Endodermal cell (in vitro differentiated cells): ENCODE measurements around the gene CUL5. TPM values are rescaled to one million over a fixed set of nuclear protein-coding genes. Genes with fewer than 3 reads are reported as not detected.

Source experiments
- DNase-seq: peaks from one replicate; pipeline ENCODE4 v3.0.0-alpha.2; 2017
- H3K27ac ChIP-seq: 2 replicates; pipeline ENCODE4 v1.5.1; 2013; ENCODE audit warnings: mild to moderate bottlenecking, low read depth, low read length, moderate library complexity
- H3K27me3 ChIP-seq: 2 replicates; pipeline ENCODE4 v1.6.1; 2013; ENCODE audit warnings: mild to moderate bottlenecking, low read length, moderate library complexity; ENCODE audit not compliant: insufficient read depth, control insufficient read depth, poor library complexity, severe bottlenecking
- H3K36me3 ChIP-seq: 2 replicates; pipeline ENCODE4 v1.7.0; 2013; ENCODE audit warnings: mild to moderate bottlenecking, low read length, moderate library complexity; ENCODE audit not compliant: control insufficient read depth, insufficient read depth
- H3K4me1 ChIP-seq: one replicate; pipeline ENCODE4 v1.7.0; 2013; ENCODE audit warnings: low read length; ENCODE audit not compliant: control insufficient read depth, insufficient read depth
- H3K4me3 ChIP-seq: 2 replicates; pipeline ENCODE4 v1.5.1; 2013; ENCODE audit warnings: mild to moderate bottlenecking, low read length, moderate library complexity
- H3K9ac ChIP-seq: 2 replicates; pipeline ENCODE4 v1.6.1; 2013; ENCODE audit warnings: mild to moderate bottlenecking, low read length, moderate library complexity; ENCODE audit not compliant: poor library complexity, severe bottlenecking; ENCODE audit errors: extremely low read depth
- H3K9me3 ChIP-seq: 2 replicates; pipeline ENCODE4 v1.6.1; 2013; ENCODE audit warnings: mild to moderate bottlenecking, low read length, moderate library complexity; ENCODE audit not compliant: control insufficient read depth
- H3K27ac Mint-ChIP-seq: 2 replicates; pipeline ENCODE4 v1.8.0; 2020; ENCODE audit warnings: mixed read lengths
- H3K27me3 Mint-ChIP-seq: 2 replicates; pipeline ENCODE4 v1.8.0; 2021; ENCODE audit warnings: mild to moderate bottlenecking, mixed read lengths; ENCODE audit not compliant: insufficient read depth
- H3K36me3 Mint-ChIP-seq: 2 replicates; pipeline ENCODE4 v1.8.0; 2020; ENCODE audit warnings: low read depth, mixed read lengths
- H3K4me1 Mint-ChIP-seq: 2 replicates; pipeline ENCODE4 v1.8.0; 2020; ENCODE audit warnings: mixed read lengths
- H3K4me3 Mint-ChIP-seq: 2 replicates; pipeline ENCODE4 v1.8.0; 2020; ENCODE audit warnings: mild to moderate bottlenecking, moderate library complexity, mixed read lengths
- H3K9me3 Mint-ChIP-seq: 2 replicates; pipeline ENCODE4 v1.8.0; 2020; ENCODE audit warnings: mild to moderate bottlenecking, mixed read lengths
- WGBS, 2 experiments: methylation state at CpG; one replicate each; pipeline versions ENCODE4 v1.1.5 to v1.1.7; 2013; ENCODE audit warnings: missing lambda C conversion rate in 2 of 2, mixed read lengths in 1 of 2; ENCODE audit not compliant: insufficient coverage in 1 of 2, insufficient read length in 1 of 2; 5-methylcytosine and 5-hydroxymethylcytosine counted together
- total RNA-seq, 2 donors: library from RNA; stranded (reverse); fragmentation: NEBNext Ultra II Directional in 1 of 2; extraction: Animal tissue kit (Norgen Biotek cat#: 25700) in 1 of 2; gene quantifications; 2 replicates in 1 of 2; 3 replicates in 1 of 2; pipeline ENCODE4 v1.2.1, GENCODE V29; 2021
- TF ChIP-seq, protein P1 (sequence below): fragments of 200-600 bp; sonication (generic); conservative IDR thresholded peaks from 2 replicates; pipeline ENCODE4 v1.5.0; 2021; ENCODE audit warnings: antibody characterized with exemption, mild to moderate bottlenecking

CUL5 gene
- total RNA-seq, 2 donors from 2014 or later: 33.8 to 40.0 TPM

DNA sequence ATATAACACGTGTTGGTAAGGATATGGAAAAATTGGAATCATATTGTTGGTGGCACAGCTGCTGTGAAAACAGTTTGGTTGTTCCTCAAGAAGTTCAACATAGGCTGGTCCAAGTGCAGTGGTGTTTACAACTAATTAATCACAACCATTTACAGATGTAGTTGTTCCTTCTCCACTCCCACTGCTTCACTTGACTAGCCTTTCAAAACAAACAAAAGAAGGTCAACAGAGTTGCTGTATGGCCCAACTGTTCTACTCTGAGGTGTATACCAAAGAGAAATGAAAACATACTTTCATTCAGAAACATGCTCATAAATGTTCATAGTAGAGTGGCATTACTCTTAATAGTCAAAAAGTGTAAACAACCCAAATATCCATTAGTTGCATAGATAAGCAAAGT, 76.1 kb downstream of the CUL5 start:
- Histone ChIP-seq H3K27ac (no peak overlapping the region), H3K4me1 (no peaks in the 10 kb centered on the region), H3K36me3 (peaks cover 39% of the 10 kb centered on the region), H3K9me3 (no peaks in the 10 kb centered on the region), H3K4me3 (no peak overlapping the region), H3K27me3 (no peaks in the 10 kb centered on the region), H3K9ac (no peak overlapping the region)
- Mint-ChIP-seq H3K4me1 (no peaks in the 10 kb centered on the region), H3K27ac (no peak overlapping the region), H3K4me3 (no peak overlapping the region), H3K36me3 (peaks cover 46% of the 10 kb centered on the region), H3K27me3 (no peaks in the 10 kb centered on the region), H3K9me3 (no peaks in the 10 kb centered on the region)
- WGBS, 2 experiments: 100% methylated on average over 1 of the region's 1 CpG; no CpG with 5 or more reads in 1 of the 2 experiments
- DNase-seq: no peak
- TF ChIP-seq, protein P1, sequence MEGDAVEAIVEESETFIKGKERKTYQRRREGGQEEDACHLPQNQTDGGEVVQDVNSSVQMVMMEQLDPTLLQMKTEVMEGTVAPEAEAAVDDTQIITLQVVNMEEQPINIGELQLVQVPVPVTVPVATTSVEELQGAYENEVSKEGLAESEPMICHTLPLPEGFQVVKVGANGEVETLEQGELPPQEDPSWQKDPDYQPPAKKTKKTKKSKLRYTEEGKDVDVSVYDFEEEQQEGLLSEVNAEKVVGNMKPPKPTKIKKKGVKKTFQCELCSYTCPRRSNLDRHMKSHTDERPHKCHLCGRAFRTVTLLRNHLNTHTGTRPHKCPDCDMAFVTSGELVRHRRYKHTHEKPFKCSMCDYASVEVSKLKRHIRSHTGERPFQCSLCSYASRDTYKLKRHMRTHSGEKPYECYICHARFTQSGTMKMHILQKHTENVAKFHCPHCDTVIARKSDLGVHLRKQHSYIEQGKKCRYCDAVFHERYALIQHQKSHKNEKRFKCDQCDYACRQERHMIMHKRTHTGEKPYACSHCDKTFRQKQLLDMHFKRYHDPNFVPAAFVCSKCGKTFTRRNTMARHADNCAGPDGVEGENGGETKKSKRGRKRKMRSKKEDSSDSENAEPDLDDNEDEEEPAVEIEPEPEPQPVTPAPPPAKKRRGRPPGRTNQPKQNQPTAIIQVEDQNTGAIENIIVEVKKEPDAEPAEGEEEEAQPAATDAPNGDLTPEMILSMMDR: no peak

DNA sequence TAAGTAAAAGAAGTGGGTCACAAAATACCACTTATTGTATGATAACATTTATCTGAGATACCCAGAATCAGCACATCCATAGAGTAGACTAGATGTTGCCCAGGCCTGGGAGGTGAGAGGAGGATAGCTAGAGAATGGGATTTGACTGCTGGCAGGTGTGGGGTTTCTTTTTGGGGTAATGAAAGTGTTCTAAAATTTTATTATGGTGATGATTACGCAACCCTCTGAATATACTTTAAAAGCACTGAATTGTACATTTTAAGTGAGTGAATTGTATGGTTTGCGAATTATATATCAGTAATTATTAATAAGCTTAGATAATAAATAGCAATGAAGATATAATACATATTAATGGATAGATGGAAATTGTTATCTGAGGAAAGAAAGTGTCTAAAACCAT, 77.0 kb downstream of the CUL5 start:
- H3K9ac ChIP-seq: no peak overlapping the region
- no peaks in the 10 kb centered on the region for H3K27me3 ChIP-seq
- H3K36me3 Mint-ChIP-seq: peaks cover 39% of the 10 kb centered on the region
- H3K36me3 ChIP-seq: peaks cover 31% of the 10 kb centered on the region
- H3K27ac ChIP-seq: no peak overlapping the region
- no peaks in the 10 kb centered on the region for H3K27me3 Mint-ChIP-seq
- no peak overlapping the region for H3K27ac Mint-ChIP-seq
- H3K4me3 Mint-ChIP-seq: no peak overlapping the region
- H3K9me3 ChIP-seq: no peaks in the 10 kb centered on the region
- no peaks in the 10 kb centered on the region for H3K4me1 Mint-ChIP-seq
- no peaks in the 10 kb centered on the region for H3K9me3 Mint-ChIP-seq
- TF ChIP-seq, protein P1: no peak
- no peaks in the 10 kb centered on the region for H3K4me1 ChIP-seq
- no peak for DNase-seq
- no CpG with 5 or more reads among the region's 2 CpGs for WGBS, 2 experiments
- no peak overlapping the region for H3K4me3 ChIP-seq

DNA sequence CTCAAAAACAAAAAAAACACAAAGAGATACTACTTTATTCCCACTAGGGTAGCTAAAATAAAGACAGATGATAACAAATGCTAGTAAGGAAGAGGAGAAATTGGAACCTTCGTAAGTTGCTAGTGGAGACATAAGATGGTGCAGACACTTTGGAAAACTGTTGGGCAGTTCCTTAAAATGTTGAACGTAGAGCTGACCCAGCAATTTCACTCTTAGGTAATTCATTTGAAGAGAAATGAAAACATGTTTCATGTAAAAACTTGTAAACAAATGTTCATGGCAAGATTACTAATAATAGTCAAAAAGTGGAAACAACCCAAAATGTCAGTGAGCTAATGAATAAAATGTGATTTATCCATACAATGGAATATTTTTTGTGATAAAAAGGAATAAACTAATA, 83.4 kb downstream of the CUL5 start:
- H3K9me3 ChIP-seq: no peaks in the 10 kb centered on the region
- no peak overlapping the region for H3K9ac ChIP-seq
- TF ChIP-seq, protein P1: no peak
- H3K36me3 ChIP-seq: peaks cover 44% of the 10 kb centered on the region
- no peaks in the 10 kb centered on the region for H3K27me3 ChIP-seq
- H3K4me3 Mint-ChIP-seq: no peak overlapping the region
- H3K4me1 Mint-ChIP-seq: peaks cover 4% of the 10 kb centered on the region
- no peak overlapping the region for H3K4me3 ChIP-seq
- no peaks in the 10 kb centered on the region for H3K4me1 ChIP-seq
- no peaks in the 10 kb centered on the region for H3K27me3 Mint-ChIP-seq
- peaks cover 43% of the 10 kb centered on the region for H3K36me3 Mint-ChIP-seq
- WGBS, 2 experiments: 46 to 47% methylated on average over 2 of the region's 2 CpGs
- H3K27ac ChIP-seq: no peak overlapping the region
- no peaks in the 10 kb centered on the region for H3K9me3 Mint-ChIP-seq
- DNase-seq: no peak
- no peak overlapping the region for H3K27ac Mint-ChIP-seq
